ENCODE results near the gene P2RX2.

DNA sequence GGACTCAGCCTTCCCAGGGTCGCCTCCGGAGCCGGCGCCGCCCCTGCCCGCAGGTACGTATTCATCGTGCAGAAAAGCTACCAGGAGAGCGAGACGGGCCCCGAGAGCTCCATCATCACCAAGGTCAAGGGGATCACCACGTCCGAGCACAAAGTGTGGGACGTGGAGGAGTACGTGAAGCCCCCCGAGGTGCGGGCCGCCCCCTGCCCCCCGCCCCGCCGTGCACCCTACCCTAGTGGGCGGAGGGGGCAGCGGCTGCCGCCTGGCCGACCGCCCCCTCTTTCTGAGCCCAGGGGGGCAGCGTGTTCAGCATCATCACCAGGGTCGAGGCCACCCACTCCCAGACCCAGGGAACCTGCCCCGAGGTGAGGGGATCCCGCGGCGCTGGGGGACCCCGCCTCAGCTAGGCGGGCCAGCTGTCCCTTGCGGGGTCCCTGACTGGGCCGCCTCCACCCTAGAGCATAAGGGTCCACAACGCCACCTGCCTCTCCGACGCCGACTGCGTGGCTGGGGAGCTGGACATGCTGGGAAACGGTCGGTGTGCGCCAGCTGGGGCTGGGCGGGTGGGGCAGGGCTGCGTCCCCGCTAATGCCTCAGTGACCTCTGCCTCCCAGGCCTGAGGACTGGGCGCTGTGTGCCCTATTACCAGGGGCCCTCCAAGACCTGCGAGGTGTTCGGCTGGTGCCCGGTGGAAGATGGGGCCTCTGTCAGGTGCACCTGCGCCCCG lies 973 bp downstream of the P2RX2 start:
- TF ChIP-seq, protein P1, sequence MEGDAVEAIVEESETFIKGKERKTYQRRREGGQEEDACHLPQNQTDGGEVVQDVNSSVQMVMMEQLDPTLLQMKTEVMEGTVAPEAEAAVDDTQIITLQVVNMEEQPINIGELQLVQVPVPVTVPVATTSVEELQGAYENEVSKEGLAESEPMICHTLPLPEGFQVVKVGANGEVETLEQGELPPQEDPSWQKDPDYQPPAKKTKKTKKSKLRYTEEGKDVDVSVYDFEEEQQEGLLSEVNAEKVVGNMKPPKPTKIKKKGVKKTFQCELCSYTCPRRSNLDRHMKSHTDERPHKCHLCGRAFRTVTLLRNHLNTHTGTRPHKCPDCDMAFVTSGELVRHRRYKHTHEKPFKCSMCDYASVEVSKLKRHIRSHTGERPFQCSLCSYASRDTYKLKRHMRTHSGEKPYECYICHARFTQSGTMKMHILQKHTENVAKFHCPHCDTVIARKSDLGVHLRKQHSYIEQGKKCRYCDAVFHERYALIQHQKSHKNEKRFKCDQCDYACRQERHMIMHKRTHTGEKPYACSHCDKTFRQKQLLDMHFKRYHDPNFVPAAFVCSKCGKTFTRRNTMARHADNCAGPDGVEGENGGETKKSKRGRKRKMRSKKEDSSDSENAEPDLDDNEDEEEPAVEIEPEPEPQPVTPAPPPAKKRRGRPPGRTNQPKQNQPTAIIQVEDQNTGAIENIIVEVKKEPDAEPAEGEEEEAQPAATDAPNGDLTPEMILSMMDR (IDR thresholded peaks at IDR 0.05) = no peak
- no peak for TF ChIP-seq POLR2A (IDR thresholded peaks at IDR 0.05)
